Transverse colon (tissue), 4 donors: ENCODE data around the gene AGBL4. TPM values are rescaled to one million over a fixed set of nuclear protein-coding genes. Genes with fewer than 3 reads are reported as not detected.

ENCODE experiments used
- DNase-seq: peaks from one replicate; pipeline ENCODE4 v3.0.0-alpha.2; 2019
- H3K27ac ChIP-seq, 4 donors: fragments of 200-600 bp; sonication (generic); 2 replicates each; pipeline ENCODE4 v1.5.1; 2016 to 2018; ENCODE audit warnings: inconsistent platforms in 4 of 4
- H3K27me3 ChIP-seq: fragments of 200-600 bp; sonication (generic); 2 replicates; pipeline ENCODE4 v1.5.1; 2017; ENCODE audit warnings: inconsistent platforms
- H3K36me3 ChIP-seq, 4 donors: fragments of 200-600 bp; sonication (generic); 2 replicates each; pipeline ENCODE4 v1.5.1; 2017 to 2019; ENCODE audit warnings: inconsistent platforms in 4 of 4
- H3K4me1 ChIP-seq, 4 donors: fragments of 200-600 bp; sonication (generic); 2 replicates each; pipeline ENCODE4 v1.5.1; 2017 to 2020; ENCODE audit warnings: inconsistent platforms in 4 of 4
- H3K4me3 ChIP-seq, 4 donors: fragments of 200-600 bp; sonication (generic); 1 replicate in 1 of 4; 2 replicates in 3 of 4; pipeline versions ENCODE4 v1.5.1 to v1.6.1; 2017 to 2019; ENCODE audit warnings: inconsistent platforms in 4 of 4
- H3K9me3 ChIP-seq, 2 donors: fragments of 200-600 bp; sonication (generic); 2 replicates each; pipeline ENCODE4 v1.5.1; 2017 to 2019; ENCODE audit warnings: inconsistent platforms in 2 of 2
- CTCF ChIP-seq, 5 experiments: fragments of 200-600 bp in 3 of 5; fragments of 450-650 bp in 2 of 5; sonication (generic) in 3 of 5; IDR thresholded peaks; 1 replicate in 2 of 5; 2 replicates in 3 of 5; pipeline ENCODE4 v1.5.1; 2016 to 2017; ENCODE audit warnings: antibody characterized with exemption in 5 of 5, inconsistent platforms in 3 of 5, mild to moderate bottlenecking in 2 of 5, moderate library complexity in 1 of 5
- EP300 ChIP-seq: sonication (generic); formaldehyde crosslinking; IDR thresholded peaks from one replicate; pipeline ENCODE4 v1.6.1; 2017; ENCODE audit warnings: antibody characterized with exemption, low read depth
- POLR2A ChIP-seq: fragments of 450-650 bp; IDR thresholded peaks from one replicate; pipeline ENCODE4 v1.6.1; 2016; ENCODE audit warnings: antibody characterized with exemption, mild to moderate bottlenecking, moderate library complexity
- POLR2AphosphoS5 ChIP-seq, 3 donors: sonication (generic); formaldehyde crosslinking; IDR thresholded peaks; one replicate each; pipeline ENCODE4 v1.6.1; 2016; ENCODE audit warnings: antibody characterized with exemption in 3 of 3
- WGBS, 2 donors: methylation state at CpG; one replicate each; pipeline ENCODE4 v1.1.5; 2018; ENCODE audit warnings: low coverage in 1 of 2; 5-methylcytosine and 5-hydroxymethylcytosine counted together
- in situ Hi-C, 4 donors: fragments of 200-750 bp; cut with MboI; loops; one replicate each; pipeline versions ENCODE4 v1.15.0 to v1.15.1; 2017; ENCODE audit warnings: low sequenced_read_pairs in 3 of 4, low pct_ligation_motif_present in 1 of 4, low pct_unique_long_range_greater_than_20kb in 1 of 4
- intact Hi-C: fragments of 100-400 bp; cut with DNase I; formaldehyde crosslinking; loops from one replicate; pipeline ENCODE4 v1.15.1; 2023; ENCODE audit warnings: low total_unique reads
- total RNA-seq, 4 donors: library from RNA; depleted of rRNA; stranded (reverse); fragments of >200 nt; gene quantifications; one replicate each; pipeline ENCODE4 v1.1.0, GENCODE V29; 2016

The AGBL4 gene
- total RNA-seq, 4 donors from 2014 or later: 0.82 TPM; not detected in 3

- Histone ChIP-seq H3K27me3 (no peaks in the 10 kb centered on the region), H3K9me3 (no peaks in the 10 kb centered on the region), H3K4me3 (no peak overlapping the region), H3K4me1 (no peaks in the 10 kb centered on the region), H3K36me3 (no peaks in the 10 kb centered on the region), H3K27ac (no peak overlapping the region)
- 0 to 17% methylated on average over 1 of the region's 1 CpG for WGBS, 2 donors
- intact Hi-C loops (no loop called here), in situ Hi-C loops (loop anchor here in 3 of 4 donors (25.0 kb wide), 2 partner anchors 395 to 420 kb away; no protein-coding TSS in a partner anchor)
- no peak for TF ChIP-seq EP300
- TF ChIP-seq CTCF (IDR thresholded peaks at IDR 0.05): no peak
- TF ChIP-seq POLR2A: no peak
- TF ChIP-seq POLR2AphosphoS5 (IDR thresholded peaks at IDR 0.05): no peak
- no peak for DNase-seq
Measured at GRCh38 chr1:48506870-48507269, 1516.9 kb downstream of the AGBL4 start.

- Histone ChIP-seq H3K4me3 (no peak overlapping the region), H3K27me3 (no peaks in the 10 kb centered on the region), H3K27ac (no peak overlapping the region), H3K4me1 (peaks cover 0 to 6% (median 5%) of the 10 kb centered on the region in 4 donors), H3K9me3 (no peaks in the 10 kb centered on the region), H3K36me3 (no peaks in the 10 kb centered on the region)
- DNase-seq: no peak
- 16 to 57% methylated on average over 4 to 12 of the region's 12 CpGs for WGBS, 2 donors
- TF ChIP-seq POLR2AphosphoS5 (IDR thresholded peaks at IDR 0.05) (no peak), POLR2A (no peak), CTCF (IDR thresholded peaks at IDR 0.05) (no peak), EP300 (no peak)
- in situ Hi-C loops: loop anchor here in 3 of 4 donors (25.0 kb wide), 2 partner anchors 388 to 413 kb away; no protein-coding TSS in a partner anchor
- intact Hi-C loops: no loop called here
Measured at GRCh38 chr1:48500541-48501450, 1523.0 kb downstream of the AGBL4 start.

- 72 to 79% methylated on average over 7 to 8 of the region's 8 CpGs for WGBS, 2 donors
- in situ Hi-C loops (no loop called here), intact Hi-C loops (loop anchor here (5.0 kb wide), 1 partner anchor 387 kb away; no protein-coding TSS in a partner anchor)
Measured at GRCh38 chr1:48499211-48499735, 1524.5 kb downstream of the AGBL4 start.

More at GRCh38 chr1:48499211-48499735, 1524.5 kb downstream of the AGBL4 start:
- DNase-seq: no peak
- peaks cover 4 to 11% (median 8%) of the 10 kb centered on the region in 4 donors for H3K4me1 ChIP-seq
- H3K9me3 ChIP-seq: no peaks in the 10 kb centered on the region
- H3K27me3 ChIP-seq: no peaks in the 10 kb centered on the region
- H3K36me3 ChIP-seq: no peaks in the 10 kb centered on the region
- H3K4me3 ChIP-seq: no peak overlapping the region
- TF ChIP-seq CTCF (IDR thresholded peaks at IDR 0.05) (no peak), POLR2AphosphoS5 (IDR thresholded peaks at IDR 0.05) (no peak), EP300 (no peak), POLR2A (no peak)
- H3K27ac ChIP-seq: no peak overlapping the region
